ENCODE data around the gene PCDHA10.

DNA sequence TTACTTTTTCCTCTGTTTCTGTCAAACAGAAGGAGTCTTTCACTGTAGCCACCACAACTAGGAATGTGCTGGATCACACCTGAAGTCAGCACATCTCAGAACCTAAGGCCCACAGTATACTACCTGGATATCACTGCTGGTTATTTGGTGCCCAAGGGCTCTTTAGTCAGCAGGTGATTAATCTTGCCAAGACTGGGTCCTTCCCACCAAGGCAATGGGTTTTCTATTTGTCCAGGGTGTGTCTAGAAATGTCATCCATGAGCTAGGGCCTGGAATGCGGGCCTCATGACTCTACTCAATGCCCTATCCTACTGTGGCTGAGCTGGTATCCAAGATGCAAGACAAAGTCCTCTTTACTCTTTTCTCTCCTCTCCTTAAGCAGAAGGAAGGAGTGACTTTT is 60.6 kb downstream of the PCDHA10 start:
- TF ChIP-seq CTCF (conservative IDR thresholded peaks at IDR 0.05; ENCODE audit: low read length): no peak
- TF ChIP-seq EZH2phosphoT487 (IDR thresholded peaks at IDR 0.05; ENCODE audit: borderline replicate concordance): no peak
